Left hindlimb (tissue), 1 donor: ENCODE data around the gene FTCD.
A peak's percentile ranks its signal among the peaks of the same experiment; 100 is the strongest.

ENCODE experiments used
- DNase-seq: peaks from one replicate; pipeline ENCODE4 v3.0.0-alpha.2; 2018

FTCD gene

DNA sequence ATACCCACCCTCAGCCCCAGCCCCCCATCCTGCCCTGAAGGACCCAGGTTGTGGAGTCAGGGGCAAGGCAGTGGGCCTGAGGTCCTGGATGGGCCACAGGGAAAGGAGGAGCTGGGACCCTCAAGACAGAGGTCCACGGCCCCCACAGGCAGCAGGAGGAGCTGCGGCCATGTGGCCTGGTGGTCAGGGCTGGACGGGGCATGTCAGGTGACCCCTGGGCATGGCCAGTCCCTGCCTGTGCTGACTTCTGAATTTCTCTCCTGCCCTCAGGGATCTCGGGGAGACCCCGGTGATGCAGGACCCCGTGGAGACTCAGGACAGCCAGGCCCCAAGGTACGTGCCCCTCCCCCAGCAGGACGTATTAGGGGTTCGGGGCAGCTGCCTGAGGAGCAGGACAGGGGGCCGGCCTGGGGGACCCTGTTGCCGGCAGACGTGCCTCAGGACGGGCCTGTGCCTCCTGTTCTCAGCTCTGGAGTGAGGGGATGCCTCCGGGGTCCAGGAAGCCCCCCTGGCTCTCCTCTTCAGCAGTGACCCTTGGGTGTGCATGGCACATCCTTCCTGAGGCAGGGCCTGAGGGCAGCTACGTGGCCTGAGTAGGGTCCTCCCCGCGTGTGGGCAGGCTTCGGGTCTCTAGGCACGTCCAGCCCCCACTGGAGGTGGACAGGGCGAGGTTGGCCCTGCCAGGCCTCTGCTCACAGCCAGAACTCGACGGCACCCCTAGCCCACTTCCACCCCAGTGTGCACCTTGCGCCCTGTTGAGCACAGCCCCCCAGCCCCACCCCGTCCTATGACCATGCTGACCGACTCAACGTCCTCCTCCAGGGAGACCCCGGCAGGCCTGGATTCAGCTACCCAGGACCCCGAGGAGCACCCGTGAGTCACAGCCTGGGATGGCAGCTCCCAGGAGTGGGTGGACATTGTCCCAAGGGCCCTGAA lies 33.8 kb downstream of the FTCD start:
- peak; percentile 34 for DNase-seq

DNA sequence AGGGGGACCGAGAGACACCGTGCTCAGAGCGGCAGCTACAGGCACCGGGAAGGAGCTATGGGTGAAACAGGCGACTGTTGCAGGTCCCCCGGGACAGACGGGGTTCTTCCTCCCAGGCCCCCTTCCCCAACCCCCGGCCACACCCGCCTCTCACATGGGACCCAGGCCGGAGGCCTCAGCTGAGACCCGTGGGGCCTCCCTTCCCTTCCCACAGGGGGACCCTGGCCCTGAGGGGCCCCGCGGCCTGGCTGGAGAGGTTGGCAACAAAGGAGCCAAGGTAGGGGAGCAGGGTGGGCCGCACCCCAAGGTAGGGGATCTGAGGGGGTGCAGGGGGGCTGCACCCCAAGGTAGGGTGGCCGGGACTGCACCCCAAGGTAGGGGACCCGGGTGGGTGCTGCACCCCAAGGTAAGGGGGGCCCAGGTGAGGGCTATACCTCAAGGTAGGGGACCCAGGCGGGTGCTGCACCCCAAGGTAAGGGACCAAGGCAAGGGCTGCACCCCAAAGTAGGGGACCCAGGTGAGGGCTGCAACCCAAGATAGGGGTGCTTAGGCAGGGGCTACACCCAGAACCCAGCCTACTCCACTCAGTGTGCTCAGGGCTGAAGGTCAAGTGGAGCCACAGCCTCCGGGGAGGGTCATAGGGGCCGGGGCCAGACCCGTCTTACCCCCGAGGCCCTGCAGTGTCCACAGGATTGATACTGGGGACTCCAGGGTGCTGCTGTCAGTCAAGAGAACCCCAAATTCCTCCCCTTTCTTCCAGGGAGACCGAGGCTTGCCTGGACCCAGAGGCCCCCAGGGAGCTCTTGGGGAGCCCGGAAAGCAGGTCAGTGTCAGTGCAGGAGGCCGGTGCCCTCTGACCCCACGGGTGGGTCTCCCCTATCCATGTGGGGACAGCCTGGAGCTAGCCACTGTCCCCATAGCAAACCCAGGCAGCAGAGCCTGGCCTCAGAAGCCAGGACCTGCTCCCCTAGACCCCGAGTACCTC lies 34.8 kb downstream of the FTCD start:
- peak; percentile 23 for DNase-seq

DNA sequence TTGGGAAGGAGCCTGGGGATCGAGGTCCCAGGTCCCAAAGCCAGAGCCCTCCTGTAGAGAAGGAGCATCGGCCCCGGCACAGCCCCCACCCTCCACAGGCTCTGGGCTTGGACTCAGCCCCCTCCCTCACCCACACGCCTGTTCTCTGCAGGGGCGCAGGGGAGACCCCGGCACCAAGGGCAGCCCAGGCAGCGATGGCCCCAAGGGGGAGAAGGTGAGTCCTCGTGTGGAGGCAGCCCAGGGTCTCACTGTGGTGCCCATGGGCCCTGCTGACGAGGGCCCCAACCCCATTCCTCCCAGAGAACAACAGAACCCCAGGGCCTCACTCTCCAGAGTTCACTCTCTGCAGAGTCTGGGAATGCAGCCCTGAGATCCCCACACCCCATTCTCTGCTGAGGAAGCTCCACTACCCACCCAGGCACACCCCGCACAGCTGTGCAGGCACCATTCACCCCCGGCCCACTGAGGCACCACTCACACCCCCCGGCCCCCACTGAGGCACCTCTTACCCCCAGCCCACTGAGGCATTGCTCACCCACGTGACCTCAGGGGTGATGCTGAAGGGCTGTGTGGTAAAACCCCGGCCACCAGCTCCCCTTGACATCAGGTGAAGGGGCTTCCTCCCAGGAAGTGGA lies 35.6 kb downstream of the FTCD start:
- DNase-seq = peak; percentile 31

- peak; percentile 29 for DNase-seq
Measured at GRCh38 chr21:46119144-46119636, 36.2 kb downstream of the FTCD start.

DNA sequence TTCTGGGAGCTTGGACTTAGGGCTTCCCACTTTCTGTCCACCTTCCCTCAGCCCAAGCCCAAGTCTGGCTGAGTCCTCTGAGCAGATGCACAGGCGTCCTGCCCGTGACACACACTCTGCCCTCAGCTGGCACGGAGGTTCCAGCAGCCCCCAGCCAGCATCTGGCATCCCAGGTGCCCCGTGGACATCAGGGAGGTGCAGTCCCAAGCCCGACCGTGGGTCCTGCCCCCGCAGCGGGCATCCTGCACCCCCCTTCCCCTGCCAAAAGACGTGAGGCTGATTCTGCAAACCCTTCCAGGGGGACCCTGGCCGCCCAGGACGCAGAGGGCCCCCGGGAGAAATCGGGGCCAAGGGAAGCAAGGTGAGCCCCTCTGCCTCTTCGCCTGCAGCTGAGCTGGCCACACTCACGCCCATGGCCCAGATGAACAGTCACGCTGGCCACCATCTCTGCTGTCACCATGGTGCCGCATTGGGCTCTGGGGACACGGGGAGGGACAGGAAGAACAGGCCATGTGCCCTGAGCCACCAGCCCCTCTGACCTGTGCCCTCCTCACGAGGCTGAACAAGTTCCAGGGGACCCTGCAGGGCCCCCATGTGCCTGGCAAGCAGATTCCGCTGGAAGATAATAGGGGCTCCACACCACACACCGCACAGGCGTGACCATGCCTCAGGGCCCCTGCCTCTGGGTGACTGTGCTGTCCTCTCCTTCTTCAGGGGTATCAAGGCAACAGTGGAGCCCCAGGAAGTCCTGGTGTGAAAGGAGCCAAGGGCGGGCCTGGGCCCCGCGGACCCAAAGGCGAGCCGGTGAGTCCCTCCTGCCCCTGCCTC lies 36.8 kb downstream of the FTCD start:
- DNase-seq = peak; percentile 23

- DNase-seq = peak; percentile 28
Measured at GRCh38 chr21:46117586-46118315, 37.6 kb downstream of the FTCD start.

GRCh38 chr21:46116776-46117585 lies 38.4 kb downstream of the FTCD start:
- peak; percentile 66 for DNase-seq

DNA sequence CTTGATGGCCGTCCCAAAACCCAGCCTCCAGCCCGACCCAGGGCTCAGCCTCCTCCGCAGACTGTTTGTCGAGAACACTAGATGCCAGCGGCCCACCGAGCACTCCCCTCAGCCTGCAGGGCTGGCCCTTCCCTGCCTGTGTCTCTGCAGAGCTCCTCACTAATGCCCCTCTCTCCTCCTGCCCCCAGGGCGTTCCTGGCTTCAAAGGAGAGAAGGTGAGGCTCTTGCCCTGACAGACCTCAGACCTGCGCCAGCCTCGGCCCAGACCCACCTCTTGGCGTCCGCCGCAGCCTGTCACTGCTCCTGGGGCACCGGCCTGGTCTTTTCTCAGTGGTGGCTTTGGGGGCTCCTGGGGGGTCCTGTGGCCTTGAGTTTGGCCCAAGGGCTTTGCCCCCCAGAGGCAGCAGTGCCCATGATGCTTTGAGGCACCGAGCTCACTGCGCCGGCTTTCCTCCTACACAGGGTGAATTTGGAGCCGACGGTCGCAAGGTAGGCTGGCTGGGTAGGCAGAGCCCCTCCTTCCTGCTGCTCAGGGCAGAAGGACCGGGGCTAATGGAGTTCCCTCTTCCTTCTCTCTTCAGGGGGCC lies 39.1 kb downstream of the FTCD start:
- DNase-seq = peak; percentile 18

DNA sequence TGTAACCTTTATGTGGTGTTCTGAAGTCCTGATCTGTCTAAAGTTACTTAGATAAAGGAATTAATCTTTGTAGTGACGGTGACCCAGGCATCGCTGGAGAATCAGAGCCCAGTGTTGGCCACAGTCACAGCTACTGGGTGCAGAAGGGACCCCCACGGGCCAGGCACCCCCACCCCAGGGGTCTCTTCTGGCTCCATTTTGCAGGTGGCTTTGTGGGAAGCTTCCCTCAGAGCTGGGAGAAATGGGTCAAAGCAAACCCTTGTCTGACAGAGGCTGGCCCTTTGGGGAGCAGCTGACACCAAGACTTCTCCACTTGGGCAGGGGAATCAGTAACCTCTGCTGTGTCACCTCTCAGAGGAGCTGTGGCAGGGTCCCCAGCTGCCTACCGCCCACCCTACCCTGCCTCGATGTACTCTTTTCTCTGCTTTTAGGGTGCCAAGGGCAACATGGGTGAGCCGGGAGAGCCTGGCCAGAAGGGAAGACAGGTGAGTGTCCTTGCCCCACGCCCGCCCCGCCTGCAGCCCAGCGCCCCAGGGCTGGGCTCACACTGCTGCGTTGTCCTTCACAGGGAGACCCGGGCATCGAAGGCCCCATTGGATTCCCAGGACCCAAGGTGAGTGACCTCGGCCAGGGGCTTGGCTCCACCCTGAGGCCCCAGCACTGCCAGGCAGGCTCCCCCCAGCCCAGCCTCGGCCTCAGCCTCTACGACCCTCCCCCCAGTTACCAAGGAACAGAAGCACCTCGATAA lies 39.8 kb downstream of the FTCD start:
- DNase-seq = peak; percentile 27

GRCh38 chr21:46114963-46115362 lies 40.4 kb downstream of the FTCD start:
- peak; percentile 37 for DNase-seq

GRCh38 chr21:46113497-46114176 lies 41.7 kb downstream of the FTCD start:
- DNase-seq = peak; percentile 19

DNA sequence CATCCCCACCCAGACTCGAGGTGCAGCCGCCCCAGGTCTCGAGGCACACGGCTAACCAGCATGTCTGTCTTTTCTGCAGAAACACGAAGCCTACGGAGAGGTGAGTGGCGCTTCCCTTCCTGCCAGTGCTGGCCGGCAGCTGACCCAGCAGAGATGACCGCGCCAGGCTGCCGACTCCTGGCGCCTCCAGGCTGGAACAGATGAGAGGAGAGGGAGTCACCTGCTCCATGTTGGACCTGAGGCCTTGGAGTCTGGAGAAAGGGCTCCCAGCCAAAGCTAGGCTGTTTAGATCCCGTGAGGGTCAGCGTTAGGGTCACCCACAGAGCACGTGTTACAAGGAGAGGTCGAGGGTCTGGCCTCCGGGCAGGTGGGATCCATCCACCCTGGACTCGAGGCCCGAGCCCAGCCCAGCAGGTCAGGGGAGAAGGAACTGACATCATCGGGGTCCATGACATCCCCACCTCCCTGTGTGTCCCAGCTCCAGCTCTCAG lies 42.6 kb downstream of the FTCD start:
- peak; percentile 5 for DNase-seq

GRCh38 chr21:46111857-46112724 lies 43.3 kb downstream of the FTCD start:
- peak; percentile 30 for DNase-seq

GRCh38 chr21:46111193-46111571 lies 44.2 kb downstream of the FTCD start:
- peak; percentile 16 for DNase-seq

- DNase-seq = peak; percentile 46
Measured at GRCh38 chr21:46110499-46111192, 44.7 kb downstream of the FTCD start.
